H9 (cell line): Measurements from ENCODE around the gene ARHGEF10L. TPM values are rescaled to one million over a fixed set of nuclear protein-coding genes. Genes with fewer than 3 reads are reported as not detected.
A peak's percentile ranks its signal among the peaks of the same experiment; 100 is the strongest.

Experiments used
- DNase-seq: peaks from one replicate; pipeline ENCODE4 v3.0.0-alpha.2; 2017
- H2AFZ ChIP-seq: one replicate; pipeline ENCODE4 v1.6.1; 2013; ENCODE audit warnings: mild to moderate bottlenecking, low read length, control low read depth, moderate library complexity
- H2AK5ac ChIP-seq: 2 replicates; pipeline ENCODE4 v1.6.1; 2013; ENCODE audit warnings: low read length, control low read depth, mixed read lengths; ENCODE audit not compliant: insufficient read length
- H2BK120ac ChIP-seq: one replicate; pipeline ENCODE4 v1.6.1; 2013; ENCODE audit warnings: low read depth, mild to moderate bottlenecking, low read length, control low read depth, inconsistent platforms; ENCODE audit not compliant: poor library complexity, severe bottlenecking
- H2BK12ac ChIP-seq: 2 replicates; pipeline ENCODE4 v1.6.1; 2013; ENCODE audit warnings: low read length, control low read depth, mixed read lengths, low read depth; ENCODE audit not compliant: insufficient read length
- H2BK15ac ChIP-seq: 2 replicates; pipeline ENCODE4 v1.6.1; 2013; ENCODE audit warnings: low read depth, low read length, control low read depth
- H2BK20ac ChIP-seq: one replicate; pipeline ENCODE4 v1.6.1; 2013; ENCODE audit warnings: low read depth, mild to moderate bottlenecking, low read length, control low read depth, inconsistent platforms; ENCODE audit not compliant: poor library complexity, severe bottlenecking
- H2BK5ac ChIP-seq: 2 replicates; pipeline ENCODE4 v1.6.1; 2013; ENCODE audit warnings: low read length, control low read depth, mixed read lengths; ENCODE audit not compliant: insufficient read length
- H3K14ac ChIP-seq: 2 replicates; pipeline ENCODE4 v1.6.1; 2013; ENCODE audit warnings: low read length, control low read depth; ENCODE audit not compliant: insufficient read depth
- H3K18ac ChIP-seq: 2 replicates; pipeline ENCODE4 v1.6.1; 2013; ENCODE audit warnings: low read depth, mild to moderate bottlenecking, mixed read lengths, low read length, control low read depth; ENCODE audit not compliant: insufficient read length
- H3K23ac ChIP-seq: 2 replicates; pipeline ENCODE4 v1.6.1; 2013; ENCODE audit warnings: low read length, control low read depth, mixed read lengths, low read depth; ENCODE audit not compliant: insufficient read length
- H3K23me2 ChIP-seq: 2 replicates; pipeline ENCODE4 v1.6.1; 2013; ENCODE audit warnings: low read depth, mild to moderate bottlenecking, mixed read lengths, low read length, control low read depth; ENCODE audit not compliant: insufficient read length, poor library complexity, severe bottlenecking
- H3K27ac ChIP-seq: 2 replicates; pipeline ENCODE4 v1.5.1; 2013; ENCODE audit warnings: low read length, control low read depth, mixed read lengths, low read depth; ENCODE audit not compliant: insufficient read length
- H3K27me3 ChIP-seq: 2 replicates; pipeline ENCODE4 v1.6.1; 2013; ENCODE audit warnings: low read length, control low read depth, inconsistent platforms; ENCODE audit not compliant: insufficient read depth
- H3K4ac ChIP-seq: 2 replicates; pipeline ENCODE4 v1.6.1; 2013; ENCODE audit warnings: low read depth, mild to moderate bottlenecking, control low read depth, inconsistent platforms, low read length, moderate library complexity
- H3K4me1 ChIP-seq: 2 replicates; pipeline ENCODE4 v1.6.1; 2013; ENCODE audit warnings: low read length, control low read depth, inconsistent platforms; ENCODE audit not compliant: insufficient read depth
- H3K4me2 ChIP-seq: 2 replicates; pipeline ENCODE4 v1.6.1; 2013; ENCODE audit warnings: low read length, control low read depth, mixed read lengths; ENCODE audit not compliant: insufficient read length, insufficient read depth
- H3K56ac ChIP-seq: 2 replicates; pipeline ENCODE4 v1.6.1; 2013; ENCODE audit warnings: low read depth, mild to moderate bottlenecking, mixed read lengths, low read length, control low read depth; ENCODE audit not compliant: insufficient read length
- H3K79me1 ChIP-seq: 2 replicates; pipeline ENCODE4 v1.6.1; 2013; ENCODE audit warnings: low read depth, mild to moderate bottlenecking, moderate library complexity, low read length, control low read depth, inconsistent platforms; ENCODE audit not compliant: insufficient read depth, poor library complexity, severe bottlenecking
- H3K79me2 ChIP-seq: 2 replicates; pipeline ENCODE4 v1.6.1; 2013; ENCODE audit warnings: low read length, control low read depth, inconsistent platforms; ENCODE audit not compliant: insufficient read depth
- H3K9ac ChIP-seq: 2 replicates; pipeline ENCODE4 v1.6.1; 2013; ENCODE audit warnings: low read length, control low read depth, mixed read lengths; ENCODE audit not compliant: insufficient read length; ENCODE audit errors: extremely low read depth
- H3K9me3 ChIP-seq: one replicate; pipeline ENCODE4 v1.6.1; 2013; ENCODE audit warnings: low read depth, low read length, inconsistent platforms; ENCODE audit not compliant: control insufficient read depth
- H3T11ph ChIP-seq: one replicate; pipeline ENCODE4 v1.6.1; 2013; ENCODE audit warnings: mild to moderate bottlenecking, low read length, control low read depth, inconsistent platforms
- H4K20me1 ChIP-seq: one replicate; pipeline ENCODE4 v1.6.1; 2013; ENCODE audit not compliant: control insufficient read depth, insufficient read length, insufficient read depth
- H4K5ac ChIP-seq: 2 replicates; pipeline ENCODE4 v1.6.1; 2013; ENCODE audit warnings: low read depth, mild to moderate bottlenecking, mixed read lengths, low read length, control low read depth; ENCODE audit not compliant: insufficient read length
- H4K8ac ChIP-seq: replicated peaks from 2 replicates; pipeline ENCODE4 v1.6.1; 2013; ENCODE audit warnings: low read length, control low read depth, mixed read lengths, low read depth; ENCODE audit not compliant: insufficient read length
- H4K91ac ChIP-seq: 2 replicates; pipeline ENCODE4 v1.6.1; 2013; ENCODE audit warnings: low read depth, mild to moderate bottlenecking, moderate library complexity, mixed read lengths, low read length, control low read depth; ENCODE audit not compliant: insufficient read length
- H3K27ac Mint-ChIP-seq, 3 experiments: 2 replicates in 2 of 3; 3 replicates in 1 of 3; pipeline ENCODE4 v1.8.0; 2020 to 2021; ENCODE audit warnings: mixed read lengths in 3 of 3, mild to moderate bottlenecking in 1 of 3, moderate library complexity in 1 of 3
- H3K27me3 Mint-ChIP-seq: 2 replicates; pipeline ENCODE4 v1.8.0; 2021; ENCODE audit warnings: low read depth, mild to moderate bottlenecking, moderate library complexity, mixed read lengths
- H3K36me3 Mint-ChIP-seq, 3 experiments: 2 replicates in 2 of 3; 3 replicates in 1 of 3; pipeline ENCODE4 v1.8.0; 2020 to 2021; ENCODE audit warnings: low read depth in 3 of 3, mixed read lengths in 3 of 3; ENCODE audit not compliant: insufficient read depth in 1 of 3
- H3K4me1 Mint-ChIP-seq, 2 experiments: 2 replicates each; pipeline ENCODE4 v1.8.0; 2020; ENCODE audit warnings: mixed read lengths in 2 of 2
- H3K4me3 Mint-ChIP-seq, 2 experiments: 2 replicates in 1 of 2; 3 replicates in 1 of 2; pipeline ENCODE4 v1.8.0; 2020 to 2021; ENCODE audit warnings: mild to moderate bottlenecking in 2 of 2, mixed read lengths in 2 of 2, moderate library complexity in 1 of 2
- H3K9me3 Mint-ChIP-seq, 2 experiments: 2 replicates in 1 of 2; 3 replicates in 1 of 2; pipeline ENCODE4 v1.8.0; 2020; ENCODE audit warnings: mild to moderate bottlenecking in 2 of 2, mixed read lengths in 2 of 2, moderate library complexity in 1 of 2
- WGBS: extraction: QIAGEN DNeasy Blood & Tissue Kit; methylation state at CpG from one replicate; pipeline ENCODE4 v1.1.7; 2013; ENCODE audit warnings: missing lambda C conversion rate, low lambda C conversion rate, mixed read lengths; ENCODE audit not compliant: insufficient read length; ENCODE audit errors: extremely low coverage; 5-methylcytosine and 5-hydroxymethylcytosine counted together
- total RNA-seq: library from RNA; stranded (reverse); gene quantifications from 2 replicates; pipeline ENCODE4 v1.2.1, GENCODE V29; 2021
- TF ChIP-seq, protein P1 (sequence below): fragments of 200-600 bp; sonication (generic); conservative IDR thresholded peaks from 3 replicates; pipeline ENCODE4 v1.8.0; 2021; ENCODE audit warnings: antibody characterized with exemption, mild to moderate bottlenecking

The ARHGEF10L gene
- total RNA-seq, 1 experiment from 2014 or later, result 20.2 TPM

DNA sequence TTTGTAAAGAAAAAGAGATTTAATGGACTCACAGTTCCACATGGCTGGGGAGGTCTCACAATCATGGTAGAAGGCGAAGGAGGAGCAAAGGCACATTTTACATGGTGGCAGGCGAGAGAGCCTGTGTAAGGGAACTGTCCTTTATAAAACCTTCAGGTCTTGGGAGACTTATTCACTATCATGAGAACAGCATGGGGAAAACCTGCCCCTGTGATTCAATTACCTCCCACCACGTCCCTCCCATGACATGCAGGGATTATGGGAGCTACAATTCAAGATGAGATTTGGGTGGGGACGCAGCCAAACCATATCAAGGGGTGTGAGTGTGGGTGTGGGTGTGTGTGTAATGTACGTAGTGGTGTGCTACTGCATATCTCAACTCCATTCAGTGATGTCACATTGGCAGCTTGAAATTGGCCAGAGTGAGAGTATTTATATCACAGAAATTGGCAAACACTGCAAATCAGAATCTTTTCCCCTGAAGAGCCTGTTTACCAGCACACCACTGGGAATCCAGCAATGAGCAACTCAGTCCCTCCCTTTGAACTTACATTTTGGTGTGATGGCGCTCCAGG, 5.4 kb downstream of the ARHGEF10L start:
- Histone ChIP-seq H3K56ac (no peak overlapping the region), H3T11ph (no peak overlapping the region), H3K9ac (no peak overlapping the region), H3K27me3 (no peaks in the 10 kb centered on the region), H2BK5ac (no peak overlapping the region), H2BK15ac (no peak overlapping the region), H2AK5ac (no peak overlapping the region), H2AFZ (no peak overlapping the region), H4K91ac (no peak overlapping the region), H4K8ac (no peak overlapping the region), H3K14ac (no peak overlapping the region), H3K4me2 (no peak overlapping the region), H3K4ac (no peak overlapping the region), H3K4me1 (peaks cover 20% of the 10 kb centered on the region; the same call in 1 of the 2 replicates), H2BK120ac (no peak overlapping the region), H2BK20ac (no peak overlapping the region), H3K23ac (no peak overlapping the region), H3K23me2 (peaks cover 8% of the 10 kb centered on the region), H3K27ac (no peak overlapping the region), H3K18ac (no peak overlapping the region), H3K79me2 (peaks cover 22% of the 10 kb centered on the region; the same call in 1 of the 2 replicates), H3K79me1 (no peaks in the 10 kb centered on the region), H2BK12ac (no peak overlapping the region), H3K9me3 (no peaks in the 10 kb centered on the region), H4K20me1 (no peaks in the 10 kb centered on the region), H4K5ac (no peak overlapping the region)
- Mint-ChIP-seq H3K27ac (peak overlapping the region; percentile 58 to 85 (median 72); a peak in 5 of 7 replicates), H3K36me3 (peaks cover 5 to 8% (median 5%) of the 10 kb centered on the region in 3 experiments), H3K4me1 (peaks cover 62 to 71% of the 10 kb centered on the region in 2 experiments), H3K9me3 (peaks cover 0 to 2% of the 10 kb centered on the region in 2 experiments; a peak in 1 of 5 replicates), H3K4me3 (no peak overlapping the region; a peak in 1 of 5 replicates), H3K27me3 (no peaks in the 10 kb centered on the region)
- no peak for DNase-seq
- TF ChIP-seq, protein P1, sequence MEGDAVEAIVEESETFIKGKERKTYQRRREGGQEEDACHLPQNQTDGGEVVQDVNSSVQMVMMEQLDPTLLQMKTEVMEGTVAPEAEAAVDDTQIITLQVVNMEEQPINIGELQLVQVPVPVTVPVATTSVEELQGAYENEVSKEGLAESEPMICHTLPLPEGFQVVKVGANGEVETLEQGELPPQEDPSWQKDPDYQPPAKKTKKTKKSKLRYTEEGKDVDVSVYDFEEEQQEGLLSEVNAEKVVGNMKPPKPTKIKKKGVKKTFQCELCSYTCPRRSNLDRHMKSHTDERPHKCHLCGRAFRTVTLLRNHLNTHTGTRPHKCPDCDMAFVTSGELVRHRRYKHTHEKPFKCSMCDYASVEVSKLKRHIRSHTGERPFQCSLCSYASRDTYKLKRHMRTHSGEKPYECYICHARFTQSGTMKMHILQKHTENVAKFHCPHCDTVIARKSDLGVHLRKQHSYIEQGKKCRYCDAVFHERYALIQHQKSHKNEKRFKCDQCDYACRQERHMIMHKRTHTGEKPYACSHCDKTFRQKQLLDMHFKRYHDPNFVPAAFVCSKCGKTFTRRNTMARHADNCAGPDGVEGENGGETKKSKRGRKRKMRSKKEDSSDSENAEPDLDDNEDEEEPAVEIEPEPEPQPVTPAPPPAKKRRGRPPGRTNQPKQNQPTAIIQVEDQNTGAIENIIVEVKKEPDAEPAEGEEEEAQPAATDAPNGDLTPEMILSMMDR, result no peak
- no CpG with 5 or more reads among the region's 6 CpGs for WGBS
